Left ventricle myocardium superior (tissue), 1 donor: ENCODE results near the gene PBLD. TPM values are rescaled to one million over a fixed set of nuclear protein-coding genes. Genes with fewer than 3 reads are reported as not detected.
"Not testable (repeated sequence)": the region's sequence is repeated elsewhere in the genome, so short reads cannot be mapped to it uniquely, and the experiment has no call there.

Experiments
- ATAC-seq: fragments of 200-7000 bp; cut with Tn5 transposase; one replicate; pipeline ENCODE4 v1.9.1; 2020; ENCODE audit warnings: mild to moderate bottlenecking, moderate library complexity
- DNase-seq: peaks from one replicate; pipeline ENCODE4 v3.0.0-alpha.2; 2020
- intact Hi-C: fragments of 100-400 bp; cut with micrococcal nuclease; formaldehyde crosslinking; loops from one replicate; pipeline ENCODE4 v1.11.0; 2022
- total RNA-seq: library from RNA; stranded (reverse); fragmentation: NEBNext Ultra II Directional; extraction: Animal tissue kit (Norgen Biotek cat#: 25700); gene quantifications from one replicate; pipeline ENCODE4 v1.2.1, GENCODE V29; 2021
- donor health status: DM: no; HTN: yes; CAD: no; lungs with severe emphysema.

The PBLD gene
- total RNA-seq, 1 donor from 2014 or later = 4.6 TPM

DNA sequence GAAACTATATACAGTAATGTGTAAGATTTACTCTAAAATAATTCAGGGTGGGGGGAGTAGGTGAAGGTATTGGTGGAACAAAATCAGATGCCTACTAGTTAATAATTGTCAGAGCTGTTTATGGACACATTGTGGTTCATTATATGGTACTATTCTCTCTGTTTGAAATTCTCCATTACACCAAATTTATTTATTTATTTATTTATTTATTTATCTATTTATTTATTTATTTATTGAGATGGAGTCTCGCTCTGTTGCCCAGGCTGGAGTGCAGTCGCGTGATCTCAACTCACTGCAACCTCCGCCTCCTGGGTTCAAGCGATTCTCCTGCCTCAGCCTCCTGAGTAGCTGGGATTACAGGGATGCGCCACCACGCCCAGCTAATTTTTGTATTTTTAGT lies 86.3 kb downstream of the PBLD start:
- intact Hi-C loops, ATAC-seq, DNase-seq: not testable (repeated sequence)

DNA sequence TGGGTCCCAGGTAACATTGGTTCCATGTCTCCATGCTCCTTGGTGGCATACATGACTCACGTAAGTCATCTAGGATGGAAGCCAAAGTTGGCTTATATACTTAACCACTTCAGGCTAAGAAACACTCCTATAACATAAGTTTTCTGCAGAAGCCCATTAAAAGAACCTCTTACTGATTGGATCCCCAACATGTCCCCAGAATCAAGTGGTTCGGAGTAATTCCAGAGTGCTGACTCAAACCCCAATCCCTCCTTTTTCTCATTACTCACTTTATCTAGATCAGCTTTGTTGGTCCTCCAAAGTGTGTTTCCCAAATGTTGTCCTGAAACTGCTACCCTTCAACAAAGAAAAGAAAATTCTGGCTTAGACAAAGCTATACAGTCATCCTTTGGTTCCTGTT lies 90.7 kb downstream of the PBLD start:
- intact Hi-C loops = no loop called here
- no peak for ATAC-seq
- DNase-seq = no peak

DNA sequence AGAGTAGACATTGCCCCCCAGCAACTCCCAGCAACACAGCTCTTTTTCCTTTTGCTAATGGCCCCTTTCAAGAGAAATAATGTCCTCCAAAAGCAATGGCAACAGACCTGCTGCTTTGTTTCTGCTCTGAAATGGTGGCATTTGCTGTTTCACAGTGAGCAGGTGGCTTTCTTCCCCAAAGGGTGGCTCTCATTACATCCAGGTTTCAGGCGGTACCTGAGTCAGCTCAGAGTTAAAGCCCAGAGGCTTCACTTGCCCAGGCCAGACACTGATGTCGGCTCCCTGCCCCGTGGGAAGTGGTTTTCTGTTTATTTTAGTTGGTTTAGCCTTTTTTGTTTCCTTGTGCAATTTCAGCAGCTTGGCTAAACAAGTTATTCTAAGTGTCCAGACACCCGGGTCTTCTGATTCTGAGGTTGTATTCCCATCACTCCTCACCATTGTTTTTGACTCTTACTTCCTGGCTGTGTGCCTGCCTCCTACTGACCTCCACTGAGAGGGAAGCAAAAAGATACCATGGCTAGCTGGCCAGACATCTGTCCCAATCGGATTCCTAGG lies 93.1 kb downstream of the PBLD start:
- DNase-seq (no peak), ATAC-seq (no peak)
- intact Hi-C loops = no loop called here

GRCh38 chr10:68239069-68239468 lies 93.7 kb downstream of the PBLD start:
- ATAC-seq = no peak
- intact Hi-C loops = no loop called here
- DNase-seq = no peak

GRCh38 chr10:68238371-68238770 lies 94.4 kb downstream of the PBLD start:
- ATAC-seq (no peak), DNase-seq (no peak)
- intact Hi-C loops = no loop called here

DNA sequence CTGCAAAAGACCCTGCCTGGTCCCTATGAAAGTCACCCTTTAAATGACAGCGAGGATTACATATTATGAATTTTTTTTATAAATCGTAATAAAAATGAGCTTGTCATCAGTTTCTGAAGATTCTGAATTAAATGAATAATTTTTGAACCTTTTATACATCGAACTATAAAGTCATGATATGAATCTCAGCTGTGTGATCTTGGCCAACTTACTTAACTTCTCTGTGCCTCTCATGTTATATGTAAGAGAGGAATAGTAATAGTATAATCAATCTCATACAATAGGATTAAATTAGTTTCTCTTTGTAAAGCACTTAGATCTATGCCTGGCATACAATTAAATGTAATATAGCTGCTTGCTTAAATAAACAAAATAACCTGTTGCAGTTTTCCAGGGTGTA lies 95.6 kb downstream of the PBLD start:
- ATAC-seq = no peak
- no peak for DNase-seq
- intact Hi-C loops = no loop called here

DNA sequence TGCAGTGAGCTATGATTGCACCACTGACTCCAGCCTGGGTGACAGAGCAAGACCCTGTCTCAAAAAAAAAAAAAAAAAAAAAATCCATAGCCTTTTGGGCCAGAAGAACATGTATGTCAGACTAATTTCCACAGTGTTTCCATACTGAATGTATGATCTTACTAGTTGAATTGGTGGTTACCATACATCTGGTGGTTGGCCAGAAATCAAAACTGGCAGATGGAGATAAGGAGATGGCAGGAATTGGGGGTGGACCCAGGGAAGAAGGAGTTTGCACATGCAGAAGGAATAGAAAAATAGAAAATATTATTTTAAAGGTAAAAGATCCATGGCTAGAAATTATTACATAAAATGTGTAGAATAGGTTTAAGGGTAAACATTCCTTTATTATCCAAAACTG lies 97.1 kb downstream of the PBLD start:
- intact Hi-C loops = no loop called here
- DNase-seq (no peak), ATAC-seq (no peak)

DNA sequence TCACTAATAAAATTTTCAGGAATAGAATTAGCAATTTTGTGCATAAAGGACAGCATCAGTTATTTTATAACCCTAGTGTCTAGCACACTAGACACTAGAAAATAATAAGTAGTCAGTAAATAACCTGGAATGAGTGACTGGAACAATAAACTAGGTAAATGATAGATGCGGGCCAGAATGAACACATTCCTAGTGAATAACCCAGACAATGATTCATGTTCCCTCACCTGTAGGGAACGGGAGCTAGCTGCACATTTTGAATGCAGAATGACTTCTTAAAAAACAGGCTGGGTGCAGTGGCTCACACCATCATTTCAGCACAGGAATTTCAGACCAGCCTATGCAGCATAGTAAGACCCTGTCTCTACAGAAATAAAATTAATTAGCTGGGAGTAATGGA lies 97.6 kb downstream of the PBLD start:
- intact Hi-C loops = no loop called here
- no peak for ATAC-seq

DNA sequence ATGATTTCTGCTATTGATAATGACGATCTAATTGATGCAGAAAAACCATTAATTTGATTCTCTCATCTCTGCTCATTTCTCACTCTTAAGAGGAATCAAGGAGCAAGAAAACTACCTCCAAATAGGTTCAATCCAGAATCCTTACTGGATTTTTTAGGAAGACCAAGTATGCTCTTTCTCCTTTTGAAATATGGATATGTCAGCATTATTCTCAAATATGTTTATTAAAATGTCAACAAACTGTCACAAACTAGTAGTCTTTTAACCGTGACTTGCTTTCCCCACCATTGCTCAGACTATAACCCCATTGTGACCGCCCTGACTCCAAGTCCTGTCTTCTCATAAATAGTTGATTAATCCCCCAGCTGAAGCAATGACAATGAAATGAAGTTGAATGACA lies 99.7 kb downstream of the PBLD start:
- no peak for ATAC-seq
- no peak for DNase-seq
- intact Hi-C loops = no loop called here

More for the DNA sequence above, 97.6 kb downstream of the PBLD start:
- DNase-seq = no peak

Other genes starting within 250 kb of the PBLD start
- 107 TPM for gene MYPN, start 223.4 kb downstream of the PBLD start, total RNA-seq
- gene ATOH7, start 100.8 kb downstream of the PBLD start, total RNA-seq = not detected
- gene HNRNPH3, start 864 bp downstream of the PBLD start, total RNA-seq = 133 TPM
- 8.6 TPM for gene RUFY2, start 74.3 kb upstream of the PBLD start, total RNA-seq
- gene DNA2, start 139.0 kb upstream of the PBLD start, total RNA-seq = 1.5 TPM
- 13.1 TPM for gene SLC25A16, start 194.6 kb upstream of the PBLD start, total RNA-seq
- 3.6 TPM for gene TET1, start 227.4 kb upstream of the PBLD start, total RNA-seq